HG03045 (cell line): ENCODE measurements around the gene FRMD4B.
"Not testable (repeated sequence)": the region's sequence is repeated elsewhere in the genome, so short reads cannot be mapped to it uniquely, and the experiment has no call there.

Experiments used
- ATAC-seq: cut with Tn5 transposase; IDR thresholded peaks from one replicate; pipeline ENCODE4 v1.9.1; 2021; ENCODE audit warnings: mild to moderate bottlenecking, moderate library complexity; ENCODE audit not compliant: unreplicated experiment

The FRMD4B gene

DNA sequence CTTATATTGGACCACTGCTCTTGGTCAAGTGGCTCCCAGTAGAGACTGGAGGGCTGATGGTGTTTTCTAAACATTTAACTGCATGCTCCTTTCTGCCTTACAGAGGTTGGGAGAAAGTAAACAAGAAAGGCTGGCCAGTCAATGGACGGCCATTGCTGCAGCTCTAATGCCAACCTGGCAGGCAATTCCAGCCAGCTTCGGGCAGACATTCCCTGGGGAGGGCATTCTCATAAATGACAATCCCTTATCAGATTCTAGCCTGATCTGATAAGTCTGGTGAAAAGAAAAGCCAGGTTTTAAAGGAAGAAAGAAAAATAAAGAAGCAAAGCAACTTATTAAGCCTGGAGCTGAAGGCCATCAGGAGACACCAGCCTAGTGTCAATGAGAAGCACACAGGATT lies 60.7 kb downstream of the FRMD4B start:
- ATAC-seq = no peak

DNA sequence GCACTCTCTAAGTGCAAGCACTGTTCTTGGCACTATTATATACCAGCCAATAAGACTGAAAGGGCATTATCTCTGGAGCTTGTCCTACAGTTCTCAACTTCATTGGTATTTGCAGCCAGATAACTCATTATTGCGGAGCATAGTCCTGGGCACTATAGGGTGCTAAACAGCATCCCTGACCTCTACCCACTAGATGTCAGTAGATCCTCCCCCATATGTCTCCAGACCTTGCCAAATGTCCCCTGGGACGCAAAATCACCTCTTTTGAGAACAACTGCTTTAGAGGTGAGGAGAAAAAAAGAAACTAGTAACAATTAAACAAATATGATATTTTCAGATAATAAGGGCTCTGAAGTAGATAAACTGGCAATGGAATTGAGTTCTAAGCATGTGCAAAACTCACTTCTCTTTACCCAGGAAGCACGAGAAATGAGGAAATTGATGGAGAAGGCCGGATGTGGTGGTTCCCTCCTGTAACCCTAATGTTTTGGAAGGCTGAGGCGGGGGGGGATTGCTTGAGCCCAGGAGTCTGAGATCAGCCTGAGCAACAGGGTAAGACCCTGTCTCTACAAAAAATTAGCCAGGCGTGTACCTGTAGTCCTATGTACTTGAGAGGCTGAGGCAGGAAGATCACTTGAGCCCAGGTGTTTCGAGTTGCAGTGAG lies 61.4 kb downstream of the FRMD4B start:
- ATAC-seq = peak; percentile 30

DNA sequence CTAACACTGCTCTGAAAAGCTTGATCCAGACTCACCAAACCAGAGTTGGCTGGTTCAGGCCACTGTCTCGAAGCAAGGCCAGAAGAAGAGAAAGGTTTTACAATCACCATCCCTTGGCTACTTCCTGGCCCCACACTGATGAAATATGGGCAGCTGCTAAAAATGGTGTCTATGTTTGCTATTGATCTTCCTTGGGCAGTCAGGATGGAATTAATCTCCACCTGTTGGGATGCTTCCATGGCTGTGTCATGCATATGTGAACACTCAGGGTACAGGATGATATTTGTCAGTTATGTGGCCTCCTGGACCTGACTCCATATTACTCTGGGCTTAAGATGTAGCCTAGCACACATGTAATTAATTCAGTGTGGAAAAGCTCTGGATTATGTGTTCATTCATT lies 61.9 kb downstream of the FRMD4B start:
- ATAC-seq = no peak

DNA sequence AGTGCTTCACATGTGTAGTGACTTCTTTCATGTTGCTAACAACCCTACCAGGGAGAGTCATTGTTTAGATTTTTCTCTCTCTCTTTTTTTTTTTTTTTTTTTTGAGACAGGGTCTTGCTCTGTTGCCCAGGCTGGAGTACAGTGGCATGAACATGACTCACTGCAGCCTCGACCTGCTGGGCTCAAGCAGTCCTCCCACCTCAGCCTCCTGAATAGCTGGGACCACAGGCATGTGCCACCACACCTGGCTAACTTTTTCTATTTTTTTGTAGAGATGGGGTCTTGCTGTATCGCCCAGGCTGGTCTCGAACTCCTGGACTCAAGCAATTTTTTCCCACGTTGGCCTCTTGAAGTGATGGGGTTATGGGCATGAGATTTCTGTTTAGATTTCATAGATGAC lies 63.4 kb downstream of the FRMD4B start:
- ATAC-seq = not testable (repeated sequence)

DNA sequence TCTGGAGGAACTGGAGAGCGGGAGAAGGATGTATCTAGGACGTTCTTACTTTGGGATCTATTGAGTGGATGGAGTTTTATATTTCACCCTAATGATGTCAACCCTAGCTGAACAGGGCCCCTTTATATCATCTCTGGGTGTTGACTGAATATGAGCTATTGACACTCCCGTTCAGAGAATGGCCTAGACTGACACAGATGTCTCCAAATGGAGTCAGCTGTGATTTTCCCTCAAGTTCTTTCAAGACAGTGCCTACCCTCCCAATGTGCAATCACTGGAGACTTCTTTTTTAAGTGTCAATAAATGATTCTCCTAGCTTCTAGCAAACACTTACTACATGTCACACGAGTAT lies 63.8 kb downstream of the FRMD4B start:
- no peak for ATAC-seq

DNA sequence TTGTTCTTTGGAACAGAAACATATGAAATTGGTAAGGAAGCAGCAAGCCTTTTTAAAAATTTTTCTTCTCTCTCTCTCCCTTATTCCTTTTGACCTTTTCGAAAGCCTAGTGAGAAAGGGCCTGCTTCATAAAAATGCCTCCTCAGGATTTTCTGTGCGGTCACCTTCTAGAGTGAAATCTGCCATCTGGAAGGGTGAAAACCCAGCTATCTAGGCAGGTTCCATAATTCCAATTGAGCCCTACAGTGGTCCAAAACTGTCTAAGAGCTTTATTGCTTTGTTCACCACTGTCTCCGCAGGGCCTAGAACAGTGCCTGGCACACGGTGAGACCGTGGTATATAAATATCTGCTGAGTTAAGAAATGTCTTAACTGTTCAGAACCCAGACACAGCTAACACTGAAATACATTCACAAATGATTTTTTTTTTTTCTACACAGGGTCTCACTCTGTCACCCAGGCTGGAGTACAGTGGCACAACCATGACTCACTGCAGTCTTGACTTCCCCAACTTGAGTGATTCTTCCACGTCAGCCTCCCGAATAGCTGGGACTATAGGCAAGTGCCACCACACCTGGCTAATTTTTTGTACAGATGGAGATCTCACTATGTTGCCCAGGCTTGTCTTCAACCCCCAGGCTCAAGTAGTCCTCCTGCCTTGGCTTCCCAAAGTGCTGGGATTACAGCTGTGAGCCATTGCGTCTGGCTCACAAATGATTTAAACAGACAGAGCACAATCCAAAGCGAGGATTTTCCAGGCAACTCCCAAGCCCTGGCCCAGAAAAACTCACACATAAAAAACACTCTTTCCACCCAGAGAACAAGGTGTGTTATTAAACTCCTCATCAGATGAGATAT lies 64.4 kb downstream of the FRMD4B start:
- no peak for ATAC-seq

DNA sequence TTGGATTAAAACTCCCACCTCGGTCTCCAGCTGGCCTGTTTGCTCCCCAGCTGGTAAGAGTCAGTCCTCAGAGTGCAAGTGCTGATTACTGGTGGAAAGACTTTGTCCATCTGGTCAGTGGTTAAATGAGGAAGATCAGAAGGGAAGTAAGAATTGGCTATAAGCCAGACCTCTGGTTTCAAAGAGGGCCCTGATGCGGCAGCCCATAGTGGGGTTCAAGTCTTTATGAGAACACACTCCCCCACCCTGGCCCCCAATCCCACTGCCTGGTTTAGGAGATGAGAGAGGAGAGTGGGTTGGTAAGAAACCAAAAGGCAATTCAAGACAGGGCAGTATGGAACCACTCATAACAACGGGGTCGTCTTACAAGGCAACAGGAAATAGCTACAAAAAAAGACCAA lies 65.0 kb downstream of the FRMD4B start:
- no peak for ATAC-seq

DNA sequence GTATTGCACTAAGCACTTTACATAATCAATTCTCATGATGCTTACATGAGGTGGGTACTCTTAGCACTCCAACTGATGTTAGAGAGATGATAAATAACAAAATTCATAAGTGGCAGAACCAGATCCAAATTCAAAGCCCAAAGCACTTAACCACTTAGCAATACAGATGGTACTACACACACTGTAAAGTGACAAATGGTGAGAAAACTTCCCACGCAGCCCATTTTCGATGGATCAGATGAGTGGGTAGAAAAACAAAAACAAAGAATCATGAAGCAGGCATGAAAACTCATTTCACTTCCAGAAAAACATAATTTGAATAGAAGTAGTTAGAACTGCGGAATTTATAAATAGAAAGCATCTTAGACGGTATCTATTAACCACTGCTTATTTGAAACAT lies 66.2 kb downstream of the FRMD4B start:
- ATAC-seq = no peak

DNA sequence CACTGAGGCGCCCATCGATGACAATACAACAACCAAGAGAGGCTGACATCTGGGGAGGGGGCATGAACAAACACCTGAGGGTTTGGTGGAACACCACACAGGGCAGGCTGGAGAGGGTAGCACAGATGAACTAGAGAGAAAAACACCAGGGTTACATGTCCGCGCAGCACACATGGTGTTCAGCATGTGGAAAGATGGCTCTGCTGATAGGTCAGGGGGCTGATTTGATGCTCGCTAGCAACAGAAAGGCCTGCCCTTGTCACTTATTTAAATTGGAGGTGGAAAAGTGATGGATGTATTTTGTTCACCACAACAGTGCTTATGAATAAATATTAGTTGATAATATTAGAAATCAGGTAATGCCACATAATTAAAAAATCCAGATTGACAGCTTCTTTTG lies 67.5 kb downstream of the FRMD4B start:
- ATAC-seq = no peak

DNA sequence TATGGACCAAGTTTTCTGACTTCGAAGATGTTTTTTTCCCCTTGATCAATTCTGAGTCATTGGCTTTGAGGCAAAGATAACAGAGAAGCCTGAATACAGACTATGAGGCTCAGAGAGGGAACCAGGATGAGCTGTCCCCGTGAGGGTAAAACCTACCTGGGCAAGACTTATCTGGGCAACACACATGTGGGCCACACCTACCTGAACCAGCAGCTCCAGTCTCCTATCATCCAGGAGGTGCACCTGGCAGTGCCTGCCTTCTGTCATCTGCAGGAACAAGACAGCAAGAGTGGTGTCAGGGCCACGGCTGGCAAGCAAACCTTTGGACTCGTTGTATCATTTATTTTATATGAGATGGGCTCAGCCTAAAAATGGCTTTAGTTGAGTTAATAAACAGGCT lies 72.6 kb downstream of the FRMD4B start:
- no peak for ATAC-seq

DNA sequence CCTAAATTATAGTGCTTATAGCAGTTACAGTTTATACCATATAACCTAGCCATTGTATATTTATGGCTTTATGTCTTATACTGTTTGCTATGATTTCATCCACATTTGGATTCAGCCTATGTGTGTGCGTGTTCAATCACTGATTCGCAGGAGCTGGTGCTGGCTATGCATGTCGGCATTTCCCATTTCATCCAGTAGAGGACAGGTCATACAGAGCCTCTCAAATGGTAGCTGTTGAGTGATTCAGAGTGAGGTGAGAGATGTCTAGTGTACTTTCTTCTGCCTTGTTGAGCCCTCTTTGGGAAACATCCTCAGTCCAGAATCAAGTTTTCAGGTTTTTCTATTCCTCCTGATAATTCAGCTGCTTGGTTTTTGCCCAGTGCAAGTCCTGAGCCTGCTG lies 76.1 kb downstream of the FRMD4B start:
- ATAC-seq = no peak

DNA sequence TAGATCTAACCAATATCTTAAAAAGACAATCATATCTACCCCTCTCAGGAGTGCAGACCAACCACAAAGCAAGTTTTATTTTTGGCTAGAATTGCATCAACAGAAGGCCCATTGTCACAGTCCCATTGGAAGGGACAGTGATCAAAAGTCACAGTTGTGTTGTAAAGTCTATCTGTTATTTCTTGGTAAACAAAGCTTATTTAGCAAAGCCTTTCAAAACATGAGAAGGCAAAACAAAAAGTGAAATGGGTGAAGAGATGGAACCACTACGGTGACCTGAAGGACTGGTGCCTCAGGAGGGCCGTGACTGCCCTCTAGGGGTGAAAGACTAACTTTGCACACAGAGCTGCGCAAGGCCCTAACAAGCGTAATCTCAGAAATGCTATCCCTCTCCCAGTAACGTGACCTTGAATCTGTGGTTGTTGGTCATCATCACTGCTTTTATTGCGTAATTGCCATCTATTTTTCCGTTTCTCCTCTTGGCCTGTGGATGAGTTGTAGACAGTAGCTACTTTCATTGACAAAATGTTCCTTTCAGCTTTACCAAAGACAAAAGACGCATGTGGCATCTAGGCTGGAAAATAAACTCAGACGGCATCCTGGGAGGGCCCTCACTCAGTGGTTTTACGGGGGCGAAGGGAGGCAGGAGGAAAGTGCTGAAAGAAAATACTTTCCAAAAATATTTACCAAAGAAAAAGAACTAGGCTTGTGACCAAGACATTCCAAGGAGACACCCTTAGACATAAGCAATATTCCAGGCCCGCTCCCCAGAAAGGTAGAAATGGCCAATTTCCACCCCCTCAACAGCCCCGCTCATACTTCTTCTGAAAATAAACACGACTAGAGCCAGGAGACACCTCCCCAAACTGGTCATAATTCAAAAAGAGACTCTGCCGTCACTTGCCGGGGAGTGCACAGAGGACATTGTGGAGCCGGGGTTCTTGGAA lies 79.4 kb downstream of the FRMD4B start:
- peak; percentile 97 for ATAC-seq

DNA sequence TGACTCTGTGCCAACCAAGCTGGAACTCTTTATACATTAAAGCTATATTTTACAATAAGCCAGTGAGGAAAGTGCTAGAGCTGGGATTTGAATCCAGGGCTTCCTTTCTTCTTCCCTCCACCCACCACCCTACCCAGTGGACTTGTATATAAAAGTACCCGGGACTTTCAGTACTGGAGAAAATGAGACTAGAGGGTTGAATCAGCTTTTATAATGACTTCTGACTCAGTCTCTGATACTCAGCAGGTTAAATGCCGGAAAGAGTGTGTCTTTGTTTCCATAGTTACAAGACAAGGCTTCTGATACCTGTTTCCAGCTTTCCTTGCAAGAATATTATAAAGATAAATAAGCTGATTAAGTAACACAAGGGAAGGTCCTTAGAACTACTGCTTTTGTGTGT lies 80.9 kb downstream of the FRMD4B start:
- ATAC-seq = no peak

DNA sequence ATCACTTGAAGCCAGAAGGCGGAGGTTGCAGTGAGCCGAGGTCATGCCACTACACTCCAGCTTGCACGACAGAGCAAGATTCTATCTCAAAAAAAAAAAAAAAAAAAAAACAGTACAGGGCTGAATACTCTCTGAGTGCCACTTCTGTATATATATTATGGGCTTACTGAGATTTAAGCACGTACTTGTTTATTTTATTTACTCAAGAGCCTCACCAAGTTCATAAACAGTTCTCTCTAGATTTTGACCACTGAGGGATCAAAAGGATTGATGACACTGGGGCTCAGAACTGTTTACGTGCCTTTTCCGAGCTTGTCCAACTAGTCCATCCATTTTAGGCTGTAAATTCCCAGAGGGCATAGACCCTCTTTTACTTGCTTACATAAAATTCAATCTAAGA lies 81.5 kb downstream of the FRMD4B start:
- no peak for ATAC-seq

DNA sequence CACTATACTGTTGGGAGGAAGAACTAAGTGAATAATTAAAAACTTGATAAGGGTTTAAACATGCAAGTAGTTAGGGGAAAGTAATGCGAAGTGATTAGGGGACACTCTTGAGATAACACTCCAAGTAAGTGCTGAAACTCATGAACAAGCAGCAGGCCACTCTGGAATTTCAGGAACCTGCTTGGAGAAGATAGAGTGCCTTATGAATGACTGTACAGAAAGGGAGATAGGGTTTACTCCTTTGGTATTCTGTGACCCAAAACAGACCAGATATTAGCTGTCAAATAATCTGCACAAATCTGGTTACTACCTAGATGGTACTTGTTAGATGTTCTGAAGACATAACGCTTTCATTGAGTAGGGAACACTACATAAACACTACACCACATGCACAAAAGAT lies 85.6 kb downstream of the FRMD4B start:
- ATAC-seq = no peak

DNA sequence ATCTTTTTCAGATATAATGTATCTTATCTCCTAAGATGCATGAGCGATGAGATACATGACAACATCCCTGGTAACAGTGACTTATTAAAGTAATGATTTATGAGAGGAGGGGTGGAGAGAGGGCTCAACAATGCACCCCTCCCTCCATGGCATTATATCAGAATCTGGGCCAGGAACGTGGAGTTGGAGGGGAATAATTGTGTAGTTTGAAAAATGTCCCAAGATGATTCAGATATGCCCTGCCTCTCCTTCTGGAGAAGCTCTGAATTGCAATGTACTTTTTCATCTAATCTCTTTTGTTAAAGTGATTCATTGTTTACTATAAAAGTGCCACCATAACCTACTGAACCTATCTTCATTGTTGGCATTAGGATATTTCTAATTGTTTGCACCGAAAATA lies 86.5 kb downstream of the FRMD4B start:
- no peak for ATAC-seq

DNA sequence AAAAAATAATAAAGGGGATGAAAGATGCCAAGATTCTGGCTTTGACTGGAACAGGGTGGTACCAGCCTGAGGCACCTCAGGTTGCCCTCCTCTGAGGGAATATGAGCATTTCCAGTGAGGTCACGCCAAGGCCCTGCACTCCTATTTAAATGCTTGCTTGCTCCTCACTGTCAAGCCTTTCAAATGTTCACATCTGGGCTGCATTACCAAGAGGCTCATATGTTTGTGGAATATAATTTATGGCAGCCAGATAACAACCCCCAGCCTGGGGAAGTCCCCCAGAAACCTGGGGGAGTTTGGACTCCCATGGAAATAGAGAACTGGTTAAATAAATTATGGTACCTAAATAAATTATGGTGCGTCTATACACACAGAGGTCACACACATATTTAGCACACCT lies 88.4 kb downstream of the FRMD4B start:
- ATAC-seq = no peak

DNA sequence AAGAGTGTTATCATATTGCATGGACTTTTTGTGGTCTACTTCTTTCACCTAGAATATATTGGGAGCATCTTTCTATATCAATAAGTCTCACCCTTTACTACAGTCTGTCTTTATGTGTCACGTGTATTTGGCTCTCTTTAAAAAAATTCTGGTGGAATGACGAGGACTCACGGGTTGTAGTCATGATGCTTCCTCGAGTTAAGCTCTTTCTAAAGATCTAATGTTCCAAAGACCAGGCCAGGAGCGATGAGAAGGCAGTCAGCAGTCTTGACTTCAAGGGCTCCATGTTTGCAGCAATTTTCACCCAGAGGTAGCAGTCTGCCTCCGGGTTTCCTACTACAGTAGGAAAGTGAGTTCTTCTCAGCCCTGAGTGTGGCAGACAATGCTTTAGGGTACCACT lies 88.9 kb downstream of the FRMD4B start:
- no peak for ATAC-seq

DNA sequence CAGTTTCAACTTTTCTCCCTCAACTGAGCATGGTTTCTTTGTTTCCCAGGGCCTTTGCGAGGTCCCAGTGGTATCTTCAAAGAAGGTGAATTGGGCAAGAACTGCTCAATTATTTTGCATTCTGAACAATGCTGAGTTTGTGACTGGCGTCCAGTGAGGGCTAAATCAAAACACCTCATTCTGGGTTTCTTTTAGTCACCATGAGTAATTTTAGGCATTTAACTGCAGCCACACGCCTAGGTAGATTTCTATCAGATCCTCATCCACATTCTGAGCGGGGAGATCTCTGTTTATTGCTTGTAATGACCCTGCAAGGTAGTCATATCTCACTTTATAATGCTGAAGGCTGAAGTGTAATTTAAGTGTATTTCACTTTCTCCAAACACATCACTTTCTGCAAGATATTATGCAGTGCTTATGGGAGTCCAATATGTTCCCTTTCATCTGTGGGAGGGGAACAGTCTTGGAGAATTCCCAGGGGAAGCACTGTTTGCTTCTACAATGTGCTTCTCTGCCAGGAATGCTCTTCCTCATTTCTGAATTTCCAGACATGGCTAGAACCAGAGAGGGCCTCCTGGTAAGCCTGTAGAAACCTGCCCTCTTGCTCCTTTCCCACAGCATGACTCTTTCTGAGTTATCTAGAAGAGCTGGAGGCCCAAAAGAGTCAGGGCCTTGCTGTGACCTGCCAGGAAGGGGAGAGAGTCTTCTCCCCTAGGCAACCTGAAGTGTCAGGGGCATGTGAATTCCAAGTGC lies 91.7 kb downstream of the FRMD4B start:
- ATAC-seq = no peak

DNA sequence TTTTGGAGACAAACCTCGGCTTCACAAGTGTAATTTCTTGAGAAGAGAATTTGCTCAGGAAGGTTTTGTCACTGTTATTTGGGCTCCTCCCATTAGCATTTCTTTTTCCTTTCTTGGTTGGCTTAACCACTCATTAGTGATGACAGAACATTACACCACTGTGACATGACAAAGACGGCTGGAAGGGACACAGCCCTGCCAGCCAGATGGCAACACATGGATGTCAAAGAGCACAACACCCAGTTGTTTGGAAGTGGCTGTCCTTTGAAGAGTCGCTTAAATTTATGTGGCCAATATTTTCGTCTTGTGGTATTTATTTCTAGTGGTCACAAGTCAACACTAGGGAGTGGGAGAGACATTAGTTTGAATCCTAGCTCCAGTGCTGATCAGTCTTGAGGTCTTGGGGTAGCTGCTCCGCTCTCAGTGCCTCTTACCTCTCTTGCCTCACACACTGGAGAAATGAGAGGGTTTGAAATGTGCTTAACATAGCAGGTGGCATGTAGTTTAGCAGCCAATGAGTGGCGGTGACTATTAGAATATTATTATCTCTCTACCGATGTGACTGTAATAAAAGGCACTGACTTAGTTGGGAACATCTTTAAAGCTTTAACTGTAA lies 92.8 kb downstream of the FRMD4B start:
- ATAC-seq = no peak
